ENCODE data around the gene GRID2.

DNA sequence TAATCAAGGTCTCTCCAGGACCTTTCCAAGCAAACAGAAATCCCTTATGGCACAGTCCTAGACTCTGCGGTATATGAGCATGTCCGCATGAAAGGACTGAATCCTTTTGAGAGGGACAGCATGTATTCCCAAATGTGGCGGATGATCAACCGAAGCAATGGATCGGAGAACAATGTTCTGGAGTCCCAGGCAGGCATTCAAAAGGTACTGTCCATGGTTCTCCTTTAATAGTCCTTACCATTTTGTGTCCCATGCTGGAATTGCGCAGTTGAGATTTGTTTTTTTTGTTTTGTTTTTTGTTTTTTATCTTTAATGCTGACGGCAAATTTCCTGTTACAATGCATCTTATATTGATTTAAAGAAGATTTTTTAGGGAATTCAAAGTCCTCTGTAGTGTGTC, 1211.4 kb downstream of the GRID2 start:
- TF ChIP-seq, protein P1, sequence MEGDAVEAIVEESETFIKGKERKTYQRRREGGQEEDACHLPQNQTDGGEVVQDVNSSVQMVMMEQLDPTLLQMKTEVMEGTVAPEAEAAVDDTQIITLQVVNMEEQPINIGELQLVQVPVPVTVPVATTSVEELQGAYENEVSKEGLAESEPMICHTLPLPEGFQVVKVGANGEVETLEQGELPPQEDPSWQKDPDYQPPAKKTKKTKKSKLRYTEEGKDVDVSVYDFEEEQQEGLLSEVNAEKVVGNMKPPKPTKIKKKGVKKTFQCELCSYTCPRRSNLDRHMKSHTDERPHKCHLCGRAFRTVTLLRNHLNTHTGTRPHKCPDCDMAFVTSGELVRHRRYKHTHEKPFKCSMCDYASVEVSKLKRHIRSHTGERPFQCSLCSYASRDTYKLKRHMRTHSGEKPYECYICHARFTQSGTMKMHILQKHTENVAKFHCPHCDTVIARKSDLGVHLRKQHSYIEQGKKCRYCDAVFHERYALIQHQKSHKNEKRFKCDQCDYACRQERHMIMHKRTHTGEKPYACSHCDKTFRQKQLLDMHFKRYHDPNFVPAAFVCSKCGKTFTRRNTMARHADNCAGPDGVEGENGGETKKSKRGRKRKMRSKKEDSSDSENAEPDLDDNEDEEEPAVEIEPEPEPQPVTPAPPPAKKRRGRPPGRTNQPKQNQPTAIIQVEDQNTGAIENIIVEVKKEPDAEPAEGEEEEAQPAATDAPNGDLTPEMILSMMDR (IDR thresholded peaks at IDR 0.05): no peak
- TF ChIP-seq EP300 (IDR thresholded peaks at IDR 0.05): no peak

Data from stomach (tissue), 4 donors.